Effector CD8-positive, alpha-beta T cell (primary cell): ENCODE data around the gene TSC22D3.
A peak's percentile ranks its signal among the peaks of the same experiment; 100 is the strongest.
"Not testable (repeated sequence)": the region's sequence is repeated elsewhere in the genome, so short reads cannot be mapped to it uniquely, and the experiment has no call there.

Source experiments
- DNase-seq: peaks from one replicate; lab custom pipeline; 2025; lab: John Stamatoyannopoulos, UW
- total RNA-seq, 4 experiments: gene quantifications; one replicate each; lab custom pipeline; 2026; lab: John Stamatoyannopoulos, UW

Gene TSC22D3
- total RNA-seq, result 155 to 469 (median 181) reads per million in 4 experiments

- DNase-seq, result peak; percentile 21
Measured at GRCh38 chrX:107775734-107776511, at the start of gene TSC22D3. Gene TSC22D3 (minus strand): TSS chrX:107775787. CDS start chrX:107775419, 368 bp downstream.

- DNase-seq, result no peak
Measured at GRCh38 chrX:107823456-107823855, 47.9 kb upstream of the TSC22D3 start.

DNA sequence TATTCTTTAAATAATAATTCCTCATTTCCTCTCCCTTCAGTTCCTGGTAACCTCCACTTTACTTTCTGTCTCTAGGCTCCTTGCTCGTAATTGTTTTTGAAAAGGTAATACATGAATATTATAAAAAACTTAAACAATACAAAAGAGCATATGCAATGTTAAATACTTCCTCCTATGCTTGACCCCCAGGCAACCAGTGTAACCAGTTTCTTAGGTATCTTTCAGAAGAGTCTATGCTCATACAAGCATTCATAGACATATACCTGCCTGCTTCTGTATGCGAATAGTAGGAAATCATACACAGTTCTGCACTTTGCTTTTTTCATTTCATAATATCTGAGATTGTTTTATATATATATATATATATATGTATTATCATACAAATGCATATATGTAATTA lies 47.5 kb upstream of the TSC22D3 start:
- no peak for DNase-seq

DNA sequence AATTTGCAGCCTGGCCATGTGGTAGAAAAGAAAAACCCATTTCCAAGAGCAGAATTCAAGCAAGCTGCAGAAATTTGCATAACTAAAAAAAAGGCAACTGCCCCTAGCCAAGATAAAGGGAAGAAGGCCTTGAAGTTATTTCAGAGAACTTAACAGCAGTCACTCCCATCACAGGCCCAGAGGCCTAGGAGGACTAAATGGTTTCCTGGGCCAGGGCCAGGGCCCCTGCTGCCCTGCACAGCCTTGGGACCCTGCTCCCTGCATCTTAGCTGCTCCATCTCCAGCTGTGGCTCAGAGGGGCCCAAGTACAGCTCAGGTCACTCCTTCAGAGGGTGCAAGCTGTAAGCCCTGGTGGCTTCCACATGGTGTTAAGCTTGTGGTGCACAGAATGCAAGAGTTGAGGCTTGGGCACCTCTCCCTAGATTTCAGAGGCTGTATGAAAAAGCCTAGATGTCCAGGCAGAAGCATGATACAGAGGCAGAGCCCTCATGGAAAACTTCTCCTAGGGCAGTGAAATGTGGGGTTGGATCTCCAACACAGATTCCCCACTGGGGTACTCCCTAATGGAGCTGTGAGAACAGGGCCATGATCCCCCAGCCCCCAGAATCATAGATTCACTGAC lies 43.4 kb upstream of the TSC22D3 start:
- DNase-seq, result no peak

GRCh38 chrX:107810053-107810452 lies 34.5 kb upstream of the TSC22D3 start:
- not testable (repeated sequence) for DNase-seq

DNA sequence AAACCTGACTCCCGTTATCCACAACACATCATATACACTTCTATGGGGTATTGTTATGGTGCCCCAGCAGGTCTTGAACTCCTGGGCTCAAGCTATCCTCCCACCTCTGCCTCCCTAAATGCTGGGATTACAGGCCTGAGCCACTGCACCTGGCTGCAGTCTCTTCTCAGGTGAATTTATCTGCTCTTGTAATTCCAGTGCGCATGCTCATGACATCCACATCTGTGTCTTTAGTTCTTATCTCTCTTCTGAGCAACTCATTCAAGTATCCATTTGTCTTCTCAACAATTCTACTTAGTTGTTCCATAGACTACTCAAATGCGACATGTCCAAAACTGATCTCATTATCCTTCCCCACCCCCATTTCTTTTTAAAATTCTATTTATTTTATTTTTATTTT lies 29.6 kb upstream of the TSC22D3 start:
- no peak for DNase-seq

DNA sequence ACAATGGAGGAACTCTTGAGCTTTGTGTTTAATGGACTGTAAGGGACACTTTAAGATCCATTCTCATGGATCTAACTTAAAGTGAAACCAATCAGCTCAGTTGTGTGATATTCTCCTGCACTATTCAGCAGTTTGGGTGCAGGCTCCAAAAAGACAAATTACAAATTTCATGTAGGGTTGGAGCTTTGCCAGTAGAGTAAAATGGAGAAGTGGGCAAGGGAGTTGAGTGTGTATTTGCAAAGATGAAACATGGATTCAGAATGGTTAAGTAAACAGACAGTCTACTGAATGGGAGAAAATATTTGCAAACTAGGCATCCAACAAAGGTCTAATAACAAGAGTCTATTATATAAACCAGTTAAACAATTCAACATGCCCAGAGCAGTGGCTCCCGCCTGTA lies 28.8 kb upstream of the TSC22D3 start:
- no peak for DNase-seq

DNA sequence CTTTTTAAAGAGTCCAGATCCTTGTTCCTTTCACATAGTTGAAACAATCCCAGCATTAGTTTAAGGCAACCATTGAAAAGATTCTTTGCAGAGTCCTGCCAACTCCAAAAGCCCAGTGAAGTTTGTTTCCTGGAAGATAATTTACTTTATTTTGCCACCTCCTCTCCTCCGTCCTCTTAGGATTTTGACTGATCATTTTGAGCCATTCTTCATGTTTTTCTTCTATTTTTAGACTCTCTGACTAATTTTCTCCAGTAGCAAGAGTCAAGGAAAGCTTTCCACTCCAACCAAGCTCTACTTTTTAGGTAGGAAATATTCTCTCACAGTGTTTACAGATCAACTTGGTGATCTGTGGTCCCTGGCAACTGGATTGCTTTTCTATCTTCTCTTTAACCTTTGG lies 12.2 kb upstream of the TSC22D3 start:
- no peak for DNase-seq

DNA sequence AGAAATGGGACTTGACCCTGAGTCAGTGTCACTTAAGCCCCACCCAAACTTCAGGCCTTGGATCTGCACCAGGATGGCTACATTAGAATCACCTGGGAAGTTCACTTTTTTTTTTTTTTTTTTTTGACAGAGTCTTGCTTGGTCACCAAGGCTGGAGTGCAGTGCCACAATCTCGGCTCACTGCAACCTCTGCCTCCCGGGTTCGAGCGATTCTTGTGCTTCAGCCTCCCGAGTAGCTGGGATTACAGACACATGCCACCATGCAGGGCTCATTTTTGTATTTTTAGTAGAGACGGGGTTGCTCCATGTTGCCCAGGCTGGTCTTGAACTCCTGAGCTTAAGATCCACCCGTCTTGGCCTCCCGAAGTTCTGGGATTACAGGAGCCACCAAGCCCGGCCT lies 4.9 kb upstream of the TSC22D3 start:
- DNase-seq, result no peak

DNA sequence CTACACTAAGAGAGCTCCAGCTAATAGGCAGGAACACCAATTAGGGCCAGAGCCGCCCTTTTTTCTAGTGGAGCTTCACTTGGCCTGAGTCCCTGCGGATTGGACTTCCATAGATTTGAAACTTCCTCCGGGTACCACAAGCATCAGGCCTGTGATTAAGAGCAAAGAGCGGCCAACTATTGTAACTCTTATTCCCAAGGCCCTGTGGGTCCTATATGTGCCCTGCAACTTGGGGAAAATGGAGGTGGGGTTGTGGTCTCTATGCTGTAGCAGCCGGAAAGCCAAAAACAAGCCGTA lies 1.9 kb upstream of the TSC22D3 start, which contains the start of gene NCBP2L:
Gene NCBP2L, plus strand, starts transcription at position 198 of the 297 bp plus-strand sequence. CDS start 16,488 bp downstream, outside the sequence.
- DNase-seq, result no peak

DNA sequence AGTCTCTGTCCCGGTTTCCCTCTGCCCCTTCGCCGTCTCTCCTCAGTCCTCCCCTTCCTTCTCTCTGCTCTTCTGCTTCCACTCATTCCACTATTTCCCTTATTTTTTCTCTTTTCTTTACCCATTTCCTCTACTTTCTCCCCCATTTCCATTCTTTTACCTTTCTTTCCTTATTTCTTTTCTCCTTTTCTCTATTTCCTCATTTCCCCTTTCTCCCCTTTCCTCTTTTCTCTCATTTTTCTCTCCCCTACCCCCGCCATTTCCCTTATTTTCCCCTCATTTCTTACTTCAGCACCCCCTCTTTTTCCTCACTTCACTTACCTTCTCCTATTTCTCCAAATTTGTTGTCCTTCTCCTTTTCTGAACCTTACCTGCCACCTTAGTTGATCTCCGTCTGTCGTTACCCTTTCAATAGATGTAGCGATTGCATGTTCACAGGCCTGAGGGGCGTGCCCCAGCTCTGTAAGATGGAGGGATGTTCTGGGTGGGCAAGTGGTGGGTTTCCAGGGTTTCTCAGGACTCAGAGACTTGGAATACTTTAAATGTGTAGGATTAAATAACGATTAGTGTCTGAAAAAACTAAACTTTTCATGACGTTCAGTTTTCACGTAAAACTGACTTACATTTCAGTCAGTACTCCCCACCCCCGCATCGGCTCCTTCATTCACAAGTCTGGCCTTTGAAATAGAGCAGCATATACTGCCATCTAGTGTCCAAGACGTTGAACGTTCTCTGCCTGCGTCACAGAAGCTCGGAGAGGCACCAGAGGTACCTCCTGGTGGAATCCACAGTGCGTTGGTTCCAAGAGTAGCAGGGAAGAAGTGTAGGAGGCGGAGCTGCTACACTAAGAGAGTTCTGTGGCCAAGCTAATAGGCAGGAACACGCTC lies 1.3 kb upstream of the TSC22D3 start:
- DNase-seq, result peak; percentile 51

- no peak for DNase-seq
Measured at GRCh38 chrX:107775000-107775733, 420 bp downstream of the TSC22D3 start.

DNA sequence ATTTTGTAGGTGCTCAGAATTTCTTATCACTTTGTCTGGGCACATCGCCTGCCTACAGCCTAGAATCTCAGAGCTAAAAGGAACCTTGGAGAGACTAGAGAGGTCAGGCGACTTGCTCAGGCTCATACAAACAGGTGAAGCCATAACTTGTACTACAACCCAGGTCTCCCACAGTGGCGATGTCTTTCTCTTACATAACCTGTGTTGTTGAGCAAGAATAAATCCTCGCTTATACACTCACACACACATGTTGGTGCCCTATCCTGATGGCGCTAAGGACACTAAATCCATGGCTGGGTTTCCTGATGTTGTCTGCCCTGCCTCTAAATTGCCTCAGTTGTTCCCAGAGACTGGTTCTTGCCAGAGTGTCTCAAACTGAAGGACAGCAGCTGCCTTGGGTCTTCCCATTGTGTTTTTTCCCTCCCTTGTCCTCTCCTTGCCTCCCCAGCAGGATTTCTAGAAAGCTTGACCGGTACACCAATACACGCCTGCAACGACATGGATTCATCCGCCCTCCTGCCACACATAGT lies 1.6 kb downstream of the TSC22D3 start:
- no peak for DNase-seq

DNA sequence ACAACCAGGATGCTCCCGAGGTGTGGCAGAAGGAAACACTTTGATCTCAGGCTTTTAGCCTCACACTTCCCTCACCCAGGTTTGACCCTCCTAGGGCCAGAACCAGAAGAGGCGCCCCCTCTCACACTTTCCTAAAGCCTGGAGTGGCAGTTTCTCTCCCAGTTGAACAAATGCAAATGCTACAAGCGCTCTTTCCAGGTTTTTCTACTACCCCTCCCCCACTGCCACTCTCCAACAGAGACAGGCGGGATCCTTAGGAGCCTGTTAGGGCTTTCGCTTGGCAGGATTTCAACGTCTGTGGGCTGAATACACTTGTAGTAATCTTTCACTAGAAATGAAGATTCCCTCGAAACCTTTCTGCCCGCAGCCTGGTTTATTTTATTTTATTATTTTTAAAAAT lies 2.4 kb downstream of the TSC22D3 start:
- DNase-seq, result no peak

DNA sequence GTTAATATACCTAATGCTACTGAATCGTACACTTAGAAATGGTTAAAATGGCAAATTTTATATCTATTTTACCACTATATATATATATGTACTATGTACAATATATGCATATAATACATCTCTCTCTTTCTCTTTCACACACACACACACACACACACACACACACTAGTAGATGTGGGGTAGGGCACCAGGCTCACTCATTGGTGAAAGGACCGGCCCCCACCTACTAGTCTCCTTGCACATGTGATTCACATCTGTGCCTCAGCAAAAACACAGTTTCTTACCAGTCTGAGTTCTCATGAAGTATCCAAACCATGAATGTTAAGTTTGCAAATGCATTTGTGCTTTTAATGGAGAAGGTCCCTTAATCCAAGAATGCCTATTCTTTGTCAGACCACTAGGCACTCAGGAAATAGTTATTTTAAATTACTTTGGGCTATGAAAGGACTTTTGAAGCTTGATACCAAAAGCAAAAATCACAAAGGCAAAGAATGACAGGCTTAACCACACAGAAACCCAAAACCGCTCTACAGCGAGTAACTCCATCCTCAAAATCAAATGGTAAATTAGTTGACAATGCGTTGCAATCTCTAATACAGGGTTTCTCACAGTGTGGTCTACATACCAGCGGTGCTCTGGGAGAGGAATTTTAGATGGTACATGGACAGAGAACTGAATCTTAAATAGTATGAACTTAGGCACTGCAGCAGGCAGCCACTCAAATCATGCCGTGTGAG lies 5.8 kb downstream of the TSC22D3 start:
- DNase-seq, result no peak

GRCh38 chrX:107768051-107768450 lies 7.5 kb downstream of the TSC22D3 start:
- no peak for DNase-seq

DNA sequence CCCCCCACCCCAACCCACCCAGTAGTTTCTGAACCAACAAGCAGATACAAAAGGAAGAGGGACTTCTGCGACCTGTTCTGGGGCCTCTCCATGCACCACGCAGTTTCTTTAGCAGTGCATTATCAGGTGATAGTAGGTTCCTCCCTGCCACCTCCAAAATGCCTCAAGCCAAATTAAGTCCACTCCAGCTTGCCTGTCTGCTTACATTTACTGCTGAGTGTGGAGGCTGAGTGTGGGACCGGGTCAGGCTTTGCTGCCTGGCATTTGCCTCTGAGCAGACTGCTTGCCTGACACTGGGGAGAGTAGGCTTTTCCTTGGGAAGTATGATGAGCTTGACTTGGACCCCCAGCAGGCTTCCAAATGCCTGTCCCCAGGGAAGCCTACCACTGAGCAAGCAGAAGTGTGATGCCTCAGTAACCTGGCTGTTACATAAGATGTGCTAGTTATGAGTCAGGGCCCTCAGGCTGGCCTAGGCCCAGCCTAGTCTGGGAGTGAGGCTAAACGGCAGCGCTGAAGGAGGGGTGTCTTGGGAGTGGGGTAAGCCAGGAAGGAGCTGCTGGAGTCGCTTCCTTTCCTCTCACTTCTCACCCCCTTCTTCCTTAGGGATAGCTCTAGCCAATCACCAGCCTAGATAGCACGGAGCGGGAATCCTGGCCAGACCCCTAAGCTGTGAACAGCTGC lies 9.0 kb downstream of the TSC22D3 start:
- DNase-seq, result no peak

- DNase-seq, result no peak
Measured at GRCh38 chrX:107764845-107765608, 10.6 kb downstream of the TSC22D3 start.

DNA sequence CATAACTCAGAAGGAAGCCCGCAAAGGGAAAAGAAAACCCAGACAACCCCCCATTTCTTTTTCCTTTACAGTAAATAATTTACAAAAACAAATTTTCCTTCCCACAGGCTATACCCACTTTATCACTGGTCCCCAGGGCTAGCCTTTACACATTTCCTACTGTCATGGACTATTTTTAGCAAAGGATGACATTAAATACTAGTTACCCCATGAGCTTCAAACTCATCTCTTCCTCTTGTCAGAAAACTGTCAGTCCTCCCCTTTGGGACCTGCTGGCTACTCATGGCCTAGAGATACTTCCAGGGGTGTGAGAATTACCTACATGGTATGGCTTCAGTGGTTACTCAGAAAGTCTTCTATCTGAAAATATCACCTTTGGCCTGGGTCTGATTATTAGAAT lies 11.9 kb downstream of the TSC22D3 start:
- no peak for DNase-seq
